ENCODE data around the gene KLC3. TPM values are rescaled to one million over a fixed set of nuclear protein-coding genes. Genes with fewer than 3 reads are reported as not detected.

KLC3 gene
- polyA plus RNA-seq, 1 of the 3 experiments (the other 2 are of a cell fraction) = 1.2 TPM

- Histone ChIP-seq H3K4me2 (peak overlapping the region; percentile 96), H2AFZ (ENCODE audit: low read depth) (no peak overlapping the region), H3K79me2 (ENCODE audit: insufficient read depth) (peaks cover 46% of the 10 kb centered on the region), H3K4me1 (ENCODE audit: control insufficient read depth in 1 of 2, insufficient read depth in 2 of 2, low read depth in 1 of 2, low read length in 1 of 2) (peaks cover 4 to 7% of the 10 kb centered on the region in 2 experiments; a peak in 1 of 4 replicates), H3K4me3 (ENCODE audit: low read depth in 2 of 2, low read length in 1 of 2) (peak overlapping the region in 1 of 2 experiments; percentile 90; a peak in 3 of 4 replicates), H3K9ac (no peak overlapping the region), H3K9me2 (no peaks in the 10 kb centered on the region), H3K9me3 (no peaks in the 10 kb centered on the region), H3K27ac (ENCODE audit: low read depth in 2 of 2, low read length in 1 of 2) (no peak overlapping the region), H3F3A (replicated peaks; ENCODE audit: insufficient read depth) (peaks cover 10% of the 10 kb centered on the region), H3K27me3 (ENCODE audit: insufficient read depth) (no peaks in the 10 kb centered on the region), H4K20me1 (ENCODE audit: insufficient read depth) (no peaks in the 10 kb centered on the region), H3K36me3 (replicated peaks in 1 of 2; ENCODE audit: control insufficient read depth in 1 of 2, insufficient read depth in 2 of 2, low read length in 1 of 2) (peaks cover 4 to 17% of the 10 kb centered on the region in 2 experiments)
- WGBS (ENCODE audit: low lambda C conversion rate) = 100% methylated on average over 8 of the region's 11 CpGs
- DNase-seq = no peak
- ChIA-PET POLR2A (no interaction called here), CTCF (interaction anchor here (1.3 to 1.5 kb wide), 2 partner anchors 9 to 36 kb away, joined by 3 to 4 read pairs; partner anchors contain the start of gene PPP1R13L)
- no peak for TF ChIP-seq REST (IDR thresholded peaks at IDR 0.05; ENCODE audit: low read depth, low read length)
- TF ChIP-seq YY1 (IDR thresholded peaks at IDR 0.05; ENCODE audit: low read depth) = no peak
- TF ChIP-seq GABPA (IDR thresholded peaks at IDR 0.05; ENCODE audit: low read depth) = no peak
- no peak for TF ChIP-seq NFIC (IDR thresholded peaks at IDR 0.05; ENCODE audit: borderline replicate concordance)
- no peak for TF ChIP-seq NRF1 (IDR thresholded peaks at IDR 0.05; ENCODE audit: low read depth, low read length)
- TF ChIP-seq FOXM1 (IDR thresholded peaks at IDR 0.05; ENCODE audit: low read depth) = no peak
- TF ChIP-seq MAX (IDR thresholded peaks at IDR 0.05; ENCODE audit: low read depth) = no peak
- TF ChIP-seq FOXJ3 (CRISPR knock-in tag; IDR thresholded peaks at IDR 0.05) = no peak
- no peak for TF ChIP-seq TCF12 (IDR thresholded peaks at IDR 0.05)
Measured at GRCh38 chr19:45368737-45369340, 28.3 kb downstream of the KLC3 start.

GRCh38 chr19:45370410-45371204 lies 30.1 kb downstream of the KLC3 start, which contains the start of gene ERCC2:
ERCC2 (minus strand) TSS chr19:45370573; CDS start chr19:45370540, 33 bp downstream.
- peak within 1 kb of the TSS; percentile 79 to 88 for H3K27ac ChIP-seq (ENCODE audit: low read depth in 2 of 2, low read length in 1 of 2)
- ChIA-PET POLR2A (interaction anchor here (0.7 kb wide), 1 partner anchor 17 kb away, joined by 3 read pairs; no protein-coding TSS in a partner anchor), CTCF (interaction anchor here (1.0 to 3.5 kb wide), 6 partner anchors 23 to 69 kb away, joined by 3 to 13 read pairs (median 3); partner anchors contain the start of gene PPP1R13L)
- H3K4me3 ChIP-seq (ENCODE audit: low read depth in 2 of 2, low read length in 1 of 2) = peak within 1 kb of the TSS; percentile 60 to 90
- DNase-seq = peak; percentile 100
- peaks cover 0 to 17% of the 10 kb centered on the region in 2 experiments for H3K36me3 ChIP-seq (replicated peaks in 1 of 2; ENCODE audit: control insufficient read depth in 1 of 2, insufficient read depth in 2 of 2, low read length in 1 of 2)
- H3K27me3 ChIP-seq (ENCODE audit: insufficient read depth) = no peaks in the 10 kb centered on the region
- no peaks in the 10 kb centered on the region for H4K20me1 ChIP-seq (ENCODE audit: insufficient read depth)
- peaks cover 44% of the 10 kb centered on the region for H3K79me2 ChIP-seq (ENCODE audit: insufficient read depth)
- H2AFZ ChIP-seq (ENCODE audit: low read depth) = peak within 1 kb of the TSS; percentile 98
- no peaks in the 10 kb centered on the region for H3K9me3 ChIP-seq
- WGBS (ENCODE audit: low lambda C conversion rate) = 5% methylated on average over 53 of the region's 55 CpGs
- H3K4me1 ChIP-seq (ENCODE audit: control insufficient read depth in 1 of 2, insufficient read depth in 2 of 2, low read depth in 1 of 2, low read length in 1 of 2) = peaks cover 5 to 7% of the 10 kb centered on the region in 2 experiments; a peak in 2 of 4 replicates
- peaks cover 12% of the 10 kb centered on the region for H3F3A ChIP-seq (replicated peaks; ENCODE audit: insufficient read depth)
- H3K4me2 ChIP-seq = peak within 1 kb of the TSS; percentile 96
- H3K9ac ChIP-seq = peak within 1 kb of the TSS; percentile 76
- H3K9me2 ChIP-seq = no peaks in the 10 kb centered on the region
- TF ChIP-seq USF1 (IDR thresholded peaks at IDR 0.05; ENCODE audit: borderline replicate concordance, low read depth) (no peak), MXI1 (IDR thresholded peaks at IDR 0.05; ENCODE audit: low read depth, low read length) (0 out of 2 replicates have a peak, but pooled peaks have one; percentile 7), TAF1 (IDR thresholded peaks at IDR 0.05; ENCODE audit: borderline replicate concordance, low read depth, low read length) (peak; percentile 18; the same call in 1 of the 2 replicates), TCF12 (IDR thresholded peaks at IDR 0.05) (no peak), SIN3A (IDR thresholded peaks at IDR 0.05; ENCODE audit: borderline replicate concordance, low read depth, low read length) (no peak), RAD21 (IDR thresholded peaks at IDR 0.05; ENCODE audit: low read length) (no peak), TEAD4 (IDR thresholded peaks at IDR 0.05; ENCODE audit: borderline replicate concordance, insufficient read depth) (no peak), FOXJ3 (CRISPR knock-in tag; IDR thresholded peaks at IDR 0.05) (no peak), POLR2AphosphoS5 (IDR thresholded peaks at IDR 0.05; ENCODE audit: low read depth, low read length) (peak; percentile 34; the same call in 1 of the 2 replicates), NFIC (IDR thresholded peaks at IDR 0.05; ENCODE audit: borderline replicate concordance) (no peak), REST (IDR thresholded peaks at IDR 0.05; ENCODE audit: low read depth, low read length) (no peak)

Measured in SK-N-SH (cell line).